Measurements from ENCODE around the gene LRIG1. TPM values are rescaled to one million over a fixed set of nuclear protein-coding genes. Genes with fewer than 3 reads are reported as not detected.

The LRIG1 gene
- total RNA-seq, 1 donor from 2014 or later = 8.2 TPM

DNA sequence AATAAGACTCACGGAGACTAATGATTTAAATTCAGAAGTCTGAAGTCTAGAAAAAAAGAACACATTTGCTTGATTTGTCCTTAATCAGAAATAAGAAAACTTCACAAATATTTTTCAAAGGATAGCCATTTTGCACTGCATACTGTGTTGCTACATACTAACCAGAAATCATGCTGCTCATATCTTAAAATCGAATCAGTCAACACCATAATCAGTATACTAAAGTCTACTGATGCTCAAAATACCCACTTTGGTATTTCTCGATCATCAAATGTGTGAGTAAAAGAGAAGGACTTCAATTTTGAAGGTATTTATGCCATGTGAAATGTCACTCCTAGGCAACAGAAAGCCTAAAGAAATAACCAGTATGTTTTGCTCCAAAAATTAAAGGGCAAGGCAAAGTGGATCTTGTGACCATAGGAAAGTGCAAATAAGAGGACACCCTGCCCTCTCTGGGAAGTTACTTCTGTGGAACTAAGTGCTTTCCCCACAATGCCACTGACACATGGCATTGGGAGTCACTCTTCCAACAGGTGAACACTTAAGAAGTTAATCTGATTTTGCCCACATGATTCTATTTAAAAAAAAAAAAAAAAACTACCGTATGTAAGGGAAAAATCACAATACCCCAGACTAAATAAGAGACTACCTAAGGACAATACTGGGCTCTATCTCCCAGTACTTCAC, 2.7 kb downstream of the LRIG1 start:
- Histone ChIP-seq H3K27me3 (ENCODE audit: control insufficient read depth, insufficient read depth, low read length) (no peaks in the 10 kb centered on the region), H3K36me3 (ENCODE audit: control insufficient read depth, insufficient read depth, low read length) (no peaks in the 10 kb centered on the region), H3K4me3 (ENCODE audit: low read depth, low read length) (no peak overlapping the region)
- no peak for DNase-seq (ENCODE audit: low read depth)
- no peak for TF ChIP-seq CTCF (IDR thresholded peaks at IDR 0.05; ENCODE audit: insufficient read depth, low read length, poor library complexity, severe bottlenecking)

DNA sequence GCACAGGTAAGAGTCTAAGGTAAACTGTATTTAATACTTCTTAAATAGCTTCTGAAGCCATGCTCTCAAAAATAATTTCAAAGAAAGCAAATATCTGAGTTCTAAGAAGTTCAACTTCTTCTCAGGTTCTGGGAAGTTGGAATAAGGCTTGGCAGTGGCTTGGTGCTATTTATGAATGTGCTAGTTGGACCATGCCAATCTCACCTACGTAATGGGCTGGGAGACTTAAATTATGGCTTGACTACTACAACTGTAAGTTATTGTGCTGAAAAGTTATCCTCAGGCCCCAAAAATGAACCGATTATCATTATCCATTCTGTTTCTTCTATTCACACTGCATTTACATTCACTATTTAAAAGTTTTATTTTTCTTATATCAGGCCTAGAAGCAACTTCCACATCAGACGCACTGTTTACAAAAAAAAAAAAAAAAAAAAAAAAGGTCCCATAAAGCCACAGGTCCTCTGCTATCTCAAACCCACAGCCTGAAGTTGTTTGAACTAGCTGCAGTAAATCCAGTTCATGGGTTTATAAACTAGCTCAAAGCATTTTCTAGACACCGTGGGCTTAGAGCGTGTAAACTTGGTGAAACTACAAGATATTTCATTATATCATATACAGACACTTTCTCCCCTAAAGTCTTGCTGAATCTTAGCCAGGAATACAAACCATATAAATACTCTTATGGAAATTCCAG, 3.4 kb downstream of the LRIG1 start:
- Histone ChIP-seq H3K4me3 (ENCODE audit: low read depth, low read length) (no peak overlapping the region), H3K27me3 (ENCODE audit: control insufficient read depth, insufficient read depth, low read length) (no peaks in the 10 kb centered on the region), H3K36me3 (ENCODE audit: control insufficient read depth, insufficient read depth, low read length) (no peaks in the 10 kb centered on the region)
- no peak for TF ChIP-seq CTCF (IDR thresholded peaks at IDR 0.05; ENCODE audit: insufficient read depth, low read length, poor library complexity, severe bottlenecking)
- no peak for DNase-seq (ENCODE audit: low read depth)

GRCh38 chr3:66496746-66497145, 4.1 kb downstream of the LRIG1 start:
- H3K4me3 ChIP-seq (ENCODE audit: low read depth, low read length) = no peak overlapping the region
- no peaks in the 10 kb centered on the region for H3K27me3 ChIP-seq (ENCODE audit: control insufficient read depth, insufficient read depth, low read length)
- no peaks in the 10 kb centered on the region for H3K36me3 ChIP-seq (ENCODE audit: control insufficient read depth, insufficient read depth, low read length)
- DNase-seq (ENCODE audit: low read depth) = no peak
- no peak for TF ChIP-seq CTCF (IDR thresholded peaks at IDR 0.05; ENCODE audit: insufficient read depth, low read length, poor library complexity, severe bottlenecking)

DNA sequence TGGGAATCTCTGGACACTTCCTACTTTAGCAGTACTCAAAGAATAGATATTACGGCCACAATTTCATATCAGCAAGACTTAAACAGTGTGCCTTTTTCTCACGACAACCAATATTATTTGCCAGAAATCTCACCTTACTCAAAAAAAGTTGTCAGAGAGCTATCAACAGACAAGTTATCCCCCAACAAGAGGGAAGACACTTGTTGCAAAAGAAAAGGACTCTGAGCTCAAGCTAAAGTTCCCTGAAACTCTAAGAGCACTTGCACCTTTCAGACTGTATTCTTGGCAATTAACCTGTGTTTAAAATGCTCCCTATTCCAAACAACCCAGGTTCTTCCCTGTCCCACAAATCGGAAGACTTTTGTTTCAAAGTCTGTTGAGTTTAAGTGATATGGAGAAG, 4.5 kb downstream of the LRIG1 start:
- Histone ChIP-seq H3K27me3 (ENCODE audit: control insufficient read depth, insufficient read depth, low read length) (no peaks in the 10 kb centered on the region), H3K36me3 (ENCODE audit: control insufficient read depth, insufficient read depth, low read length) (no peaks in the 10 kb centered on the region), H3K4me3 (ENCODE audit: low read depth, low read length) (no peak overlapping the region)
- TF ChIP-seq CTCF (IDR thresholded peaks at IDR 0.05; ENCODE audit: insufficient read depth, low read length, poor library complexity, severe bottlenecking) = no peak
- no peak for DNase-seq (ENCODE audit: low read depth)

- no peak for TF ChIP-seq CTCF (IDR thresholded peaks at IDR 0.05; ENCODE audit: insufficient read depth, low read length, poor library complexity, severe bottlenecking)
- Histone ChIP-seq H3K27me3 (ENCODE audit: control insufficient read depth, insufficient read depth, low read length) (no peaks in the 10 kb centered on the region), H3K4me3 (ENCODE audit: low read depth, low read length) (no peak overlapping the region), H3K36me3 (ENCODE audit: control insufficient read depth, insufficient read depth, low read length) (no peaks in the 10 kb centered on the region)
- no peak for DNase-seq (ENCODE audit: low read depth)
These were observed 5.2 kb downstream of the LRIG1 start for GRCh38 chr3:66495668-66496045.
